Epithelial cell of proximal tubule (primary cell): Measurements from ENCODE around the gene TNRC6A. TPM values are rescaled to one million over a fixed set of nuclear protein-coding genes. Genes with fewer than 3 reads are reported as not detected.
"Not testable (repeated sequence)": the region's sequence is repeated elsewhere in the genome, so short reads cannot be mapped to it uniquely, and the experiment has no call there.

Experiments
- DNase-seq: peaks from one replicate; pipeline ENCODE4 v3.0.0-alpha.2; 2011; ENCODE audit warnings: low read depth
- H3K4me3 ChIP-seq: 2 replicates; pipeline ENCODE4 v1.5.1; 2011; ENCODE audit warnings: low read depth, mild to moderate bottlenecking, low read length
- CTCF ChIP-seq: conservative IDR thresholded peaks from 2 replicates; pipeline ENCODE4 v1.5.1; 2012; ENCODE audit warnings: low read depth, mild to moderate bottlenecking, low read length
- total RNA-seq: library from RNA; depleted of rRNA; stranded (reverse); fragments of >200 nt; gene quantifications from 2 replicates; pipeline ENCODE4 v1.2.3, GENCODE V29; 2015

Gene TNRC6A
- total RNA-seq, 1 donor from 2014 or later, result 13.6 TPM

GRCh38 chr16:24745391-24745790, 15.9 kb downstream of the TNRC6A start:
- DNase-seq, result no peak
- TF ChIP-seq CTCF, result no peak
- H3K4me3 ChIP-seq, result no peak overlapping the region

- DNase-seq, result no peak
- TF ChIP-seq CTCF, result no peak
- H3K4me3 ChIP-seq, result no peak overlapping the region
Measured at GRCh38 chr16:24745791-24746190, 16.3 kb downstream of the TNRC6A start.

DNA sequence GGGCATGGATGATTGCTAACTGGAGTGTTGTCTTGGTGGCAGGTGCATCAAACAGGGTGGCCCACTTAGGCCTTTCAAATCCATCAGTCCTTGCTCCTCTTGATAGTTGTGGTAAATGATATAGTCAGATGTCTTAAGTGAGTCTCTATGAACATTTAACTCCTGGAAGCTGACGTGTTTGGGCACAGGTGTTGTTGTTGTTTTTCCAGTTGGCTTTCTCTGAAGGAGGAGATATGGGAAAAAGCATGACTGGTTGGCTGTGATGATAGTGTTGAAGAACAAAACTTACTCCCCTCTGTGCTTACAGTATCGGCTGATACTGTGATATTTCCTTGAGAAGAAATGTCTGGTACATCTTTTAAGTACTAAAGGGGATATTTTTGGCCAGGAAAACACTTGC, 18.0 kb downstream of the TNRC6A start:
- no peak for DNase-seq
- H3K4me3 ChIP-seq, result no peak overlapping the region
- TF ChIP-seq CTCF, result no peak

DNA sequence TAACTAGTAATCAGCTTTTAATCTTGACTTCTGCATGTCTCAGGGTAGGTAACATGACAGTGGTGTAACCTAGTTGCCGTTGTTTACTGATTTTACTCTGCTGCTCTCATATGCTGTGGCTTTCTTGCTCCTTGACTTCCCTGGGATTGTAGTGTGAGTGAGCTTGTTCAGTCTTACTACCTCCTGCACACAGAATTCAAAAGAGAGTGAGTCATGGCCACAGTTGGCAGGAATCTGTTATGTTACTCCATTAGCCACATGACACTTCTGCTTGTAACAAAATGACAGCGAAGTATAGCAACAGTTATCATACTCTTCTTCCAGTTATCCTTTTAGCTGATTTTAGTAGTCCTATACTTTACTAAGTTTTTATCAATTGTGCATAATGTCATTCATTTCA, 18.8 kb downstream of the TNRC6A start:
- TF ChIP-seq CTCF, result no peak
- DNase-seq, result peak; percentile 89
- no peak overlapping the region for H3K4me3 ChIP-seq

DNA sequence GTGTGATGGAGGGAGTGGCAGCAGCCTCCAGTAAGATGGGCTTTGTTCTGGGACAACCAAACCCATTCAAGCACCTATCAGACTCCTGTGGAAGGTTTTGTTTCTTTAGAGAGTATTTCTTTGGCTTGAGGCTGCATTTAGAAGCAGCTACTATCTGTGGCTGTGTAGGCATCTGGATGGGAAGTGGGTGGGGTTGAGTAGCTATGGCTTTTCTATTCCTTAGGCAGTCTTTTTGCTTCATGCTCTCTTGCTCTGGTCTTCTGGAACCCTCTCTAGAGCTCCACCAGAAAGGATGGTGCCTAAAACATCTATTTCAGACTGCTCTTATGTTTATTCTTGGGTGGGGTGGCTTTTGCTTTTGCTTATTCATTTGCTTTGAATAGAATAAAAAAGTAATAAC, 19.9 kb downstream of the TNRC6A start:
- no peak for TF ChIP-seq CTCF
- H3K4me3 ChIP-seq, result no peak overlapping the region
- DNase-seq, result no peak

DNA sequence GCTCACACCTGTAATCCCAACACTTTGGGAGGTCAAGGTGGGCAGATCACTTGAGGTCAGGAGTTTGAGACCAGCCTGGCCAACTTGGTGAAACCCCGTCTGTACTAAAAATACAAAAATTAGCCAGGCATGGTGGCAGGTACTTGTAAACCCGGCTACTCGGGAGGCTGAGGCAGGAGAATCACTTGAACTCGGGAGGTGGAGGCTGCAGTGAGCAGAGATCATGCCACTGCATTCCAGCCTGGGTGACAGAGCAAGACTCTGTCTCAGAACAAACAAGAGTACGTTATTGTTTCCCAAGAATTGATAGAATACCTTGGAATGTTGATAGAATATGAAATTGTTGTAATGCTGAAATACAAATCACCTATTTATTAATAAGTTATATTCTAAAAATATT, 20.4 kb downstream of the TNRC6A start:
- DNase-seq, H3K4me3 ChIP-seq: not testable (repeated sequence)

DNA sequence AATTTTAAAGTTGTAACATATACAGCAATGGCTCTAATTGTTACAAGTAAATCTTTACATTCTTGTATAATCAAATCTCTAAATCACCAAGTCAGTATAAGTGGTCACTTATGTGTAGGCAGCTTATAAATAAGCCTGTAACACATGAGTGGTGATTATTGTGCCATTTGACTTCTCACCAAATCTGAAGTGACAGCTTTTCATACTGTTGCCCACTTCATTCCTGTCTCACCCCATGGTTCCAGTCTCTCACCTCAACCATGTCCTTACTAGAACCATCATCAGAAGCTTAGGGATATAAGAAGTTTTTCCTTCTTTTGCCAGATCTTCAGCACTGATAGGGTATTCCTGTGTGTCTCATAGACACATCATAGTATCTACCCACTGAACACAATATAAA, 23.5 kb downstream of the TNRC6A start:
- DNase-seq, result no peak
- no peak overlapping the region for H3K4me3 ChIP-seq
- TF ChIP-seq CTCF, result no peak

- TF ChIP-seq CTCF, result no peak
- DNase-seq, result no peak
- H3K4me3 ChIP-seq, result no peak overlapping the region
Measured at GRCh38 chr16:24753437-24753836, 24.0 kb downstream of the TNRC6A start.
